Fibroblast of mammary gland (primary cell): ENCODE data around the gene FAM50B.

Source experiments
- DNase-seq: peaks from one replicate; pipeline ENCODE4 v3.0.0-alpha.2; 2010; ENCODE audit warnings: low read depth
- H3K4me3 ChIP-seq: 2 replicates; pipeline ENCODE4 v1.5.1; 2011; ENCODE audit warnings: low read depth, mild to moderate bottlenecking, low read length, moderate library complexity; ENCODE audit not compliant: control insufficient read depth
- TF ChIP-seq, protein P1 (sequence below): conservative IDR thresholded peaks from 2 replicates; pipeline ENCODE4 v1.5.1; 2011; ENCODE audit warnings: low read depth, low read length, inconsistent platforms; ENCODE audit not compliant: control insufficient read depth, insufficient read depth

The FAM50B gene

DNA sequence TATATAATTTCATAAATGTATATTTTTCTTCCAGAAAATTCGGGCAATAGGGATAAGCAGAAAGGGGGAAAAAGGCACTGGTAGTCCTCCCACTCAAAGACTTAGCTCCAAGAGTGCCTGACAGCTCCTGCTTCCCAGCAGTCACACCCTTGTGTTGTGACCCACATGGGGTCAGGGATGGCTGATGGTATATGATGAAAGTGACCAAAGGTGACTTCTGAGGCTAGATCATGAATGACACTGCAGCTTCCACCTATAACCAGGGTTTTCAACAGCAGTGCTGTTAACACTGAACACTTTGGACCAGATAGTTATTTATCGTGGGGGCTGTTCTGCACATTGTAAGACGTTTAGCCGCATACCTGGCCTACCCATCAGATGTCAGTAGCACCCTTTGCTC is 22.3 kb downstream of the FAM50B start:
- DNase-seq: no peak
- TF ChIP-seq, protein P1, sequence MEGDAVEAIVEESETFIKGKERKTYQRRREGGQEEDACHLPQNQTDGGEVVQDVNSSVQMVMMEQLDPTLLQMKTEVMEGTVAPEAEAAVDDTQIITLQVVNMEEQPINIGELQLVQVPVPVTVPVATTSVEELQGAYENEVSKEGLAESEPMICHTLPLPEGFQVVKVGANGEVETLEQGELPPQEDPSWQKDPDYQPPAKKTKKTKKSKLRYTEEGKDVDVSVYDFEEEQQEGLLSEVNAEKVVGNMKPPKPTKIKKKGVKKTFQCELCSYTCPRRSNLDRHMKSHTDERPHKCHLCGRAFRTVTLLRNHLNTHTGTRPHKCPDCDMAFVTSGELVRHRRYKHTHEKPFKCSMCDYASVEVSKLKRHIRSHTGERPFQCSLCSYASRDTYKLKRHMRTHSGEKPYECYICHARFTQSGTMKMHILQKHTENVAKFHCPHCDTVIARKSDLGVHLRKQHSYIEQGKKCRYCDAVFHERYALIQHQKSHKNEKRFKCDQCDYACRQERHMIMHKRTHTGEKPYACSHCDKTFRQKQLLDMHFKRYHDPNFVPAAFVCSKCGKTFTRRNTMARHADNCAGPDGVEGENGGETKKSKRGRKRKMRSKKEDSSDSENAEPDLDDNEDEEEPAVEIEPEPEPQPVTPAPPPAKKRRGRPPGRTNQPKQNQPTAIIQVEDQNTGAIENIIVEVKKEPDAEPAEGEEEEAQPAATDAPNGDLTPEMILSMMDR: no peak
- no peak overlapping the region for H3K4me3 ChIP-seq

- TF ChIP-seq, protein P1: no peak
- no peak overlapping the region for H3K4me3 ChIP-seq
- DNase-seq: no peak
These were observed 22.8 kb downstream of the FAM50B start for GRCh38 chr6:3871939-3872338.

- H3K4me3 ChIP-seq: no peak overlapping the region
- no peak for DNase-seq
- TF ChIP-seq, protein P1: no peak
These were observed 23.2 kb downstream of the FAM50B start for GRCh38 chr6:3872370-3872854.

DNA sequence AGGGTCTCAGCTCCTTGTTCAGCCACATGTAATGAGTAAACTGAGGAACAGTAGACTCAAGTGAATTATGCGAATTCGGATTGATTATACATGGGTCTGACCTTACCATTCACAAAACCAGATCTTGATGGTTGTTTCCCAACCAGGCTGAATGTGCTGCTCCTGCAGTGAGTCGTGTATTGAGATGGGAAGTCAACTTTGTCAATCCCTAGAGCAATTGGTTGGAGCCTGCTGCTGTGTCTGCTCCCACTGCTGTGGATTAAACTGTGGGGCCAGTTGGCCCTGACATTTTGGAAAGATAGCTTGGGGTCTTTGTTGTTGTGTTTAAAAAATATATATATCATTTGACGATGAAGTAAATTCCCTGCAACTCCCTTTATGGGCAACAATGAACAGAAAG is 23.9 kb downstream of the FAM50B start:
- no peak overlapping the region for H3K4me3 ChIP-seq
- DNase-seq: peak; percentile 25
- TF ChIP-seq, protein P1: no peak

GRCh38 chr6:3874069-3874468 is 24.9 kb downstream of the FAM50B start:
- no peak overlapping the region for H3K4me3 ChIP-seq
- DNase-seq: no peak
- TF ChIP-seq, protein P1: no peak

DNA sequence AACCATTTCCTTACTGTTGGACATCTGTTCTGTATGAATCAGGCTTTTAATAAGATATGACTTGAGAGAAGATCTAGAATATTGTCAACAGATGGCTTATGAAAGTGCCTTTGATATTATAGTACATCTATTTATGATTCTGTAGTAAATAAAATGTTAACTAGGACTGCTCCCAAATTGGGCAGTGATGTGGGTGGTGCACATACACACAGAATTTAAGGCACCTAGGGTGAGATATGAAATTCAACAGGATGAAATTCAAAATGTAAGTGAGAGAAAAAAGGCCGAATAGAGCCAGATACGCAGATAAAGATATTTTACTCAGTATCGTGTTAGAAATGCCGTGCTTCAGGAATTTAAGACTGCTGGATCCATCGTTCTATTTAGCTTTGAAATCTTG is 26.3 kb downstream of the FAM50B start:
- H3K4me3 ChIP-seq: no peak overlapping the region
- no peak for DNase-seq
- TF ChIP-seq, protein P1: no peak

GRCh38 chr6:3876101-3876500 is 26.9 kb downstream of the FAM50B start:
- no peak overlapping the region for H3K4me3 ChIP-seq
- TF ChIP-seq, protein P1: no peak

More at GRCh38 chr6:3876101-3876500, 26.9 kb downstream of the FAM50B start:
- DNase-seq: peak; percentile 76
